ENCODE data around the gene CLIC4.
"Not testable (repeated sequence)": the region's sequence is repeated elsewhere in the genome, so short reads cannot be mapped to it uniquely, and the experiment has no call there.

Gene CLIC4

DNA sequence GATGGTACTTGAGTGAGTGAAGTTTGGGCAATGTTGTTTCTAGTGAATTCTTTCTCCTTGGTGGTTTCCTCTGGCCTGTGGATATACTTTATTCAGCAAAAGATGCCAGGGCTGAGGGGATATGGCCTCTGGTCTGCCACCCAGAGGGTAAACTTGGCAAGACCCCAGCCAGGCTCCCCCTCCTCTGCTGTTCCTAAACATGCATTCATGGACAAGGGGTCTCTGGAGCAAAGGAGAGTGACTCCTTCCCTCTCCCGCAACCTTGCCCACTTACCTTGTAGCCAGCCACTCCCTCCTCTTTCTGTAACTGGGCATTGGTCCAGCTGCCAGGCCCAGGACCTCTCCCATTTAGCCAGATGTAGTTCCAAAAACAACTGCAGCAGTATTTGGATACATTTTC is 141.0 kb downstream of the CLIC4 start:
- DNase-seq, result no peak

DNA sequence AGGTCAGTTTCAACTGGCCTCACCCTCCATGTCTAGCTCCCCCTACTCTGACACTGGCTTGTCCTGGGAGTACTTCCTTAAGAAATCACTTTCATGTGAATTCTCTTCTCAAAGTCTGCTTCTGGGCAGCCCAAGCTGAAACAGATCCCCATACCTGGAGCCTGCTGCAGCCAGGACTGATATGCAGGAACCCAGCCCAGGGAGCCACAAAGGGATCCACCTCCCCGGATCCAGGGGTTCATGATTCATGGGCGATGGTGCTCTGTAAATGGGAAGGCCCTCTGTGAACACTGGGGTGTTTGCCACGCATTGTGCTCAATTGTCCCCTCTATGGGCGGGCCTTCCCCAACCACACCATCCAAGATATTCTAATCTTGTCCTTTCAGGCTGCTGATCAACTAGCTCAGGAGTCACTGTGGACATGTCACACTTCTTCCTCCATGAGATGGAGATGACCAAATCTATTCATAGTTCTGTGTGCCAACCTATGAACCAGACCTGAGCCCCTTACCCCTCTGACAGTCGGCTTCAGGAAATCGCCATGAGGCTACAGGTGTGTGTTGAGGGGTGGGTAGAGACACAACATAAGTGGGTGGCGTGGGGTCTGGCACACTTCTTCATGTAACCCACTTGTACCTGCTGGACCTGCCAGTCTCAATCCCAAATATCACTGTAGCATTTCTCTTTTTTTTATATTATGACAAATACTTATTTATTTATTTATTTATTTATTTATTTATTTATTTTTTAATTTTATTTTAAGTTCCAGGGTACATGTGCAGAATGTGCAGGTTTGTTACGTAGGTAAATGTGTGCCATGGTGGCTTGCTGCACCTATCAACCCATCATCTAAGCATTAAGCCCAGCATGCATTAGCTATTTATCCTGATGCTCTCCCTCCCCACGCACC is 143.1 kb downstream of the CLIC4 start:
- no peak for DNase-seq

- DNase-seq, result no peak
These were observed 143.9 kb downstream of the CLIC4 start for GRCh38 chr1:24888971-24889676.

DNA sequence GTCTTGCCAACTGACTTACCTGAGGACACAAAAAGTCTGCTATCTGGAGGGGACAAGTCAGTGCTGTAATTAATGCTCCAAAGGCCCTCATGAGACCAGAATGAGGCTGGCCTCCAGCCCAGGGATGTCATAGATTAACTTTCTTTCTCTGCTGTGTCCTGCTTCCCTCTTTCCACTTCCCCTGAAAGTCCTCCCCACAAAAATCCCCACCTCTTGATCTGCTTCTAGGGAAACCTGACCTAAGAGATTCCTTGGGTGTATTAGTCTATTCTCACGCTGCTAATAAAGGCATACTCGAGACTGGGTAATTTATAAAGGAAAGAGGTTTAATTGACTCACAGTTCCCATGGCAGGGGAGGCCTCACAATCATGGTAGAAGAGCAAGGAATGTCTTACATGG is 145.6 kb downstream of the CLIC4 start:
- DNase-seq, result no peak

DNA sequence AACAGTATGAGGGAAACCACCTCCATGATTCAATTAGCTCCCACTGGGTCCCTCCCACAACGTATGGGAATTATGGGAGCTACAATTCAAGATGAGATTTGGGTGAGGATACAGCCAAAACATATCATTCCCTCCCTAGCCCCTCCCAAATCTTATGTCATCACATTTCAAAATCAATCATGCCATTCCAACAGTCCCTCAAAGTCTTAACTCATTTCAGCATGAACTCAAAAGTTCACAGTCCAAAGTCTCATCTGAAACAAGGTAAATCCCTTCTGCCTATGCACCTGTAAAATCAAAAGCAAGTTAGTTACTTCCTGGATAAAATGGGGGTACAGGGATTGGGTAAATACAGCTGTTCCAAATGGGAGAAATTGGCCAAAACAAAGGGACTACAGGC is 146.1 kb downstream of the CLIC4 start:
- not testable (repeated sequence) for DNase-seq

DNA sequence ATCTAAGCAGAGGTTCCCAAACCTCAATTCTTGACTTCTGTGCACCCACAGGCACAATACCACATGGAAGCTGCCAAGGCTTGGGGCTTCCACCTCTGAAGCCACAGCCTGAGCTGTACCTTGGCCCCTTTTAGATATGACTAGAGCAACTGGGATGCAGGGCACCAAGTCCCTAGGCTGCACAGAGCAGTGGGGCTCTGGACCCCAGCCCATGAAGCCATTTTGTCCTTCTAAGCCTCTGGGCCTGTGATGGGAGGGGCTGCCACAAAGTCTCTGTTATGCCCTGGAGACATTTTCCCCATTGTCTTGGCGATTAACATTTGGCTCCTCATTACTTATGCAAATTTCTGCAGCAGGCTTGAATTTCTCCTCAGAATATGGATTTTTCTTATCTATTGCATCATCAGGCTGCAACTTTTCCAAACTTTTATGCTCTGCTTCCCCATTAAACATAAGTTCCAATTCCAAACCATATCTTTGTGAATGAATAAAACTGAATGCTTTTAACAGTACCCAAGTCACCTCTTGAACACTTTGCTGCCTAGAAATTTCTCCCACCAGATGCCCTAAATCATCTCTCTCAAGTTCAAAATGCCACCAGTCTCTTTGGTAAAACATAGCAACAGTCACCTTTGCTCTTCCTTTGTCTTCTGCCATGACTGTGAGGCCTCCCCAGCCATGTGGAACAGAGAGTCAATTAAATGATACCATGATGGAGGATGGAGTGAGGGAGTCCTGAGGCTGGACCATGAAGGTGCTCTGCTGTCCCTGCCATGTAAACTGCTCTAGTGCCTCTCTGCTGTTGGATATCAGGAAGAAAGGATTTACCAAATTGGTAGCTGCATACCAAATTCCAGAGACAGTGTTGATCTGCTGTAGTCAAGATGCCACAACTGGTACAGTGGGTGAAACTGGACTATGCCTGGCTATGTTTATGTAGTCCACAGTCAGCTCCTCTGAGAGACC is 147.2 kb downstream of the CLIC4 start:
- DNase-seq, result no peak

- DNase-seq, result no peak
These were observed 148.2 kb downstream of the CLIC4 start for GRCh38 chr1:24893431-24893830.
